Heart right ventricle (tissue), 16 donors: ENCODE measurements around the gene MARVELD3. TPM values are rescaled to one million over a fixed set of nuclear protein-coding genes. Genes with fewer than 3 reads are reported as not detected.

Source experiments
- ATAC-seq, 8 donors: fragments of 200-7000 bp; cut with Tn5 transposase; one replicate each; pipeline ENCODE4 v1.9.1; 2020; ENCODE audit warnings: mild to moderate bottlenecking in 8 of 8, moderate library complexity in 8 of 8, moderate number of reproducible peaks in 1 of 8
- DNase-seq, 2 donors: peaks; one replicate each; pipeline ENCODE4 v3.0.0-alpha.2; 2020
- H3K27ac ChIP-seq, 10 donors: fragments of 200-600 bp; sonication (generic) in 2 of 10; one replicate each; pipeline versions ENCODE4 v1.5.0 to v1.8.0; 2020 to 2022; ENCODE audit warnings: mild to moderate bottlenecking in 3 of 10
- H3K27me3 ChIP-seq, 7 donors: fragments of 200-600 bp; one replicate each; pipeline ENCODE4 v1.8.0; 2021 to 2022; ENCODE audit warnings: mild to moderate bottlenecking in 2 of 7
- H3K36me3 ChIP-seq, 9 donors: fragments of 200-600 bp; sonication (generic) in 1 of 9; one replicate each; pipeline versions ENCODE4 v1.5.0 to v1.8.0; 2020 to 2022; ENCODE audit warnings: mild to moderate bottlenecking in 2 of 9
- H3K4me1 ChIP-seq, 9 donors: fragments of 200-600 bp; sonication (generic) in 1 of 9; one replicate each; pipeline versions ENCODE4 v1.5.0 to v1.8.0; 2020 to 2022; ENCODE audit warnings: mild to moderate bottlenecking in 4 of 9
- H3K4me3 ChIP-seq, 10 donors: fragments of 200-600 bp; sonication (generic) in 2 of 10; one replicate each; pipeline versions ENCODE4 v1.5.0 to v1.8.0; 2020 to 2022; ENCODE audit warnings: mild to moderate bottlenecking in 7 of 10, moderate library complexity in 2 of 10
- H3K9me3 ChIP-seq, 11 donors: fragments of 200-600 bp in 10 of 11; sonication (generic) in 2 of 11; one replicate each; pipeline versions ENCODE4 v1.5.0 to v1.8.0; 2013 to 2022; ENCODE audit warnings: mild to moderate bottlenecking in 2 of 11, control low read depth in 1 of 11, moderate library complexity in 1 of 11
- WGBS, 2 donors: extraction: QIAGEN DNeasy Blood & Tissue Kit; methylation state at CpG; one replicate each; pipeline ENCODE4 v1.1.7; 2013; ENCODE audit warnings: inconsistent platforms in 1 of 2; 5-methylcytosine and 5-hydroxymethylcytosine counted together
- intact Hi-C, 10 donors: fragments of 100-400 bp; cut with DNase I; formaldehyde crosslinking; loops; one replicate each; pipeline versions ENCODE4 v1.11.1 to v1.14.2; 2022
- polyA plus RNA-seq, 2 donors: library from polyadenylated mRNA; stranded (reverse); fragments of 200-250 nt; gene quantifications; one replicate each; pipeline ENCODE4 v1.2.3, GENCODE V29; 2013
- total RNA-seq, 10 donors: library from RNA; stranded (reverse); fragmentation: NEBNext Ultra II Directional in 3 of 10; extraction: Animal tissue kit (Norgen Biotek cat#: 25700) in 3 of 10; gene quantifications; one replicate each; pipeline versions ENCODE4 v1.2.1 to v1.2.4, GENCODE V29; 2021 to 2023
- TF ChIP-seq, protein P1 (sequence below), 9 donors: fragments of 200-600 bp; sonication (generic) in 2 of 9; IDR thresholded peaks; one replicate each; pipeline versions ENCODE4 v1.5.0 to v1.8.0; 2021 to 2022; ENCODE audit warnings: antibody characterized with exemption in 9 of 9, mild to moderate bottlenecking in 5 of 9, moderate library complexity in 1 of 9
- donor health status: Arrhythmogenic right ventricular cardiomyopathy.
- donor health status: ischemic (EF 13 %, LVEDD 7.1; RV severe dilation, severe dysfunction).
- donor health status: healthy with polysubstance abuse.
- donor health status: DM: no; HTN: yes; CAD: no.
- donor health status: DM: no; HTN: no; CAD: no.
- donor health status: ischemic (EF 25% LVEDD 6.9; RV normal size, moderate dysfunction).
- donor health status: ischemic (EF 25% LVEDD 5.7; RV mildly dilated, moderate dysfunction).
- donor health status: healthy.
- donor health status: DM: yes; HTN: yes; CAD: no.
- donor health status: Ischemic cardiomyopathy.
- donor health status: ischemic (EF 35%, LVEDD 5.7; RV mildly dilated, moderate dysfunction).
- donor health status: nonischemic (EF 11% LVEDD 7.7; RV severe dilation, severe dysfunction).
- donor health status: DM: yes; HTN: yes; CAD: no.
- donor health status: PGD.
- donor health status: ischemic (EF 29% LVEDD 5.4; RV normal size, mild dysfunction).
- donor health status: nonischemic (EF 23%, LVEDD 6.1; RV moderate dilation, normal function).

Gene MARVELD3
- total and polyA plus RNA-seq, 12 donors = 0.01 TPM; not detected in 11

GRCh38 chr16:71666928-71667707 is 41.1 kb downstream of the MARVELD3 start:
- ATAC-seq = no peak
- Histone ChIP-seq H3K27me3 (no peaks in the 10 kb centered on the region), H3K27ac (no peak overlapping the region), H3K4me3 (no peak overlapping the region), H3K9me3 (no peaks in the 10 kb centered on the region), H3K4me1 (no peaks in the 10 kb centered on the region), H3K36me3 (peaks cover 0 to 100% (median 33%) of the 10 kb centered on the region in 9 donors)
- DNase-seq = no peak
- TF ChIP-seq, protein P1, sequence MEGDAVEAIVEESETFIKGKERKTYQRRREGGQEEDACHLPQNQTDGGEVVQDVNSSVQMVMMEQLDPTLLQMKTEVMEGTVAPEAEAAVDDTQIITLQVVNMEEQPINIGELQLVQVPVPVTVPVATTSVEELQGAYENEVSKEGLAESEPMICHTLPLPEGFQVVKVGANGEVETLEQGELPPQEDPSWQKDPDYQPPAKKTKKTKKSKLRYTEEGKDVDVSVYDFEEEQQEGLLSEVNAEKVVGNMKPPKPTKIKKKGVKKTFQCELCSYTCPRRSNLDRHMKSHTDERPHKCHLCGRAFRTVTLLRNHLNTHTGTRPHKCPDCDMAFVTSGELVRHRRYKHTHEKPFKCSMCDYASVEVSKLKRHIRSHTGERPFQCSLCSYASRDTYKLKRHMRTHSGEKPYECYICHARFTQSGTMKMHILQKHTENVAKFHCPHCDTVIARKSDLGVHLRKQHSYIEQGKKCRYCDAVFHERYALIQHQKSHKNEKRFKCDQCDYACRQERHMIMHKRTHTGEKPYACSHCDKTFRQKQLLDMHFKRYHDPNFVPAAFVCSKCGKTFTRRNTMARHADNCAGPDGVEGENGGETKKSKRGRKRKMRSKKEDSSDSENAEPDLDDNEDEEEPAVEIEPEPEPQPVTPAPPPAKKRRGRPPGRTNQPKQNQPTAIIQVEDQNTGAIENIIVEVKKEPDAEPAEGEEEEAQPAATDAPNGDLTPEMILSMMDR (IDR thresholded peaks at IDR 0.05) = no peak
- intact Hi-C loops = no loop called here
- WGBS, 2 donors = 70 to 75% methylated on average over 4 of the region's 4 CpGs

GRCh38 chr16:71669926-71670536 is 44.0 kb downstream of the MARVELD3 start:
- Histone ChIP-seq H3K27me3 (no peaks in the 10 kb centered on the region), H3K4me1 (no peaks in the 10 kb centered on the region), H3K4me3 (no peak overlapping the region), H3K36me3 (peaks cover 0 to 100% (median 30%) of the 10 kb centered on the region in 9 donors), H3K27ac (no peak overlapping the region), H3K9me3 (no peaks in the 10 kb centered on the region)
- WGBS, 2 donors = 90 to 92% methylated on average over 6 of the region's 6 CpGs
- TF ChIP-seq, protein P1 (IDR thresholded peaks at IDR 0.05) = no peak
- intact Hi-C loops = no loop called here
- no peak for DNase-seq
- no peak for ATAC-seq

GRCh38 chr16:71670537-71670936 is 44.6 kb downstream of the MARVELD3 start:
- TF ChIP-seq, protein P1 (IDR thresholded peaks at IDR 0.05) = no peak
- no peak for ATAC-seq
- intact Hi-C loops = no loop called here
- Histone ChIP-seq H3K4me1 (no peaks in the 10 kb centered on the region), H3K27ac (no peak overlapping the region), H3K36me3 (peaks cover 0 to 100% (median 30%) of the 10 kb centered on the region in 9 donors), H3K27me3 (no peaks in the 10 kb centered on the region), H3K9me3 (no peaks in the 10 kb centered on the region), H3K4me3 (no peak overlapping the region)
- no peak for DNase-seq
- 62 to 68% methylated on average over 4 of the region's 4 CpGs for WGBS, 2 donors

DNA sequence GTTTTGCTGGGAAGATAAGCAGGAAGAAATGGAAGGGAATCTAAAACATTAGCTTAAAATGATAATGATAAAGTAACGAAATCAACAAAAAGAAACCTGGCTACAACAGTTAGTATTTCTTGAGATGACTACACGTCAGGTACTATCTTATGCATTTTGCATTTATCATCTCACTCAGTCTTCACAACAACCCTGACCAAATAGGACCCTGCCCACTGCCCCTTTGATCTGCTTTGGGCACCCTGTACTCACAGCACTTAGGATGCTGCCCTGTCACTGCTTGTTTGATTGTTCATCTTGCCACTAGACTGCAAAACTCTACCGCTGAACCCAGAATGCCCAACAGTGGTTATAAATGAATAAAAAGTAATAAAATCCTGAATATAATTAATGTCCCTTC is 45.2 kb downstream of the MARVELD3 start:
- Histone ChIP-seq H3K4me3 (no peak overlapping the region), H3K4me1 (no peaks in the 10 kb centered on the region), H3K36me3 (peaks cover 0 to 100% (median 33%) of the 10 kb centered on the region in 9 donors), H3K27me3 (no peaks in the 10 kb centered on the region), H3K9me3 (no peaks in the 10 kb centered on the region), H3K27ac (no peak overlapping the region)
- no peak for ATAC-seq
- intact Hi-C loops = no loop called here
- WGBS, 2 donors = 96 to 98% methylated on average over 3 of the region's 3 CpGs
- DNase-seq = no peak
- TF ChIP-seq, protein P1 (IDR thresholded peaks at IDR 0.05) = no peak
